ENCODE data around the gene TRAPPC3L.

The TRAPPC3L gene

GRCh38 chr6:116545651-116546050, at the start of gene TRAPPC3L:
Gene TRAPPC3L, minus strand, starts transcription at chr6:116545684. Its CDS starts 170 bp downstream, at chr6:116545514.
- no peak for DNase-seq

GRCh38 chr6:116595247-116595646, 49.8 kb upstream of the TRAPPC3L start:
- no peak for DNase-seq

GRCh38 chr6:116586738-116587137, 41.3 kb upstream of the TRAPPC3L start:
- no peak for DNase-seq

- DNase-seq, result no peak
Measured at GRCh38 chr6:116586276-116586675, 40.8 kb upstream of the TRAPPC3L start.

- no peak for DNase-seq
Measured at GRCh38 chr6:116580198-116580597, 34.7 kb upstream of the TRAPPC3L start.

GRCh38 chr6:116579143-116579542, 33.7 kb upstream of the TRAPPC3L start:
- no peak for DNase-seq

GRCh38 chr6:116578335-116578734, 32.9 kb upstream of the TRAPPC3L start:
- DNase-seq, result no peak

GRCh38 chr6:116577486-116577885, 32.0 kb upstream of the TRAPPC3L start:
- no peak for DNase-seq

GRCh38 chr6:116575227-116575626, 29.7 kb upstream of the TRAPPC3L start:
- no peak for DNase-seq

GRCh38 chr6:116572162-116572561, 26.7 kb upstream of the TRAPPC3L start:
- no peak for DNase-seq

- DNase-seq, result no peak
Measured at GRCh38 chr6:116571683-116572000, 26.2 kb upstream of the TRAPPC3L start.

GRCh38 chr6:116570856-116571682, 25.6 kb upstream of the TRAPPC3L start, which contains the start of gene RWDD1:
Gene RWDD1, plus strand, starts transcription at chr6:116571504. Its CDS starts 79 bp downstream, at chr6:116571583.
- peak; percentile 99 for DNase-seq

GRCh38 chr6:116568821-116569755, 23.6 kb upstream of the TRAPPC3L start:
- no peak for DNase-seq

GRCh38 chr6:116568111-116568510, 22.6 kb upstream of the TRAPPC3L start:
- DNase-seq, result no peak

GRCh38 chr6:116564921-116565872, 19.7 kb upstream of the TRAPPC3L start:
- DNase-seq, result no peak

- no peak for DNase-seq
Measured at GRCh38 chr6:116564311-116564710, 18.8 kb upstream of the TRAPPC3L start.

GRCh38 chr6:116563830-116564229, 18.3 kb upstream of the TRAPPC3L start:
- DNase-seq, result no peak

GRCh38 chr6:116562614-116563013, 17.1 kb upstream of the TRAPPC3L start:
- no peak for DNase-seq

- DNase-seq, result no peak
Measured at GRCh38 chr6:116562019-116562403, 16.5 kb upstream of the TRAPPC3L start.

- DNase-seq, result peak; percentile 73
Measured at GRCh38 chr6:116561377-116562018, 16.0 kb upstream of the TRAPPC3L start.

- DNase-seq, result no peak
Measured at GRCh38 chr6:116560130-116560529, 14.6 kb upstream of the TRAPPC3L start.

- DNase-seq, result no peak
Measured at GRCh38 chr6:116557893-116558292, 12.4 kb upstream of the TRAPPC3L start.

All from CD4-positive, alpha-beta T cell treated with Interleukin-21 for 1 hour (primary cell).